ENCODE results near the gene LIAS.
"Not testable (repeated sequence)": the region's sequence is repeated elsewhere in the genome, so short reads cannot be mapped to it uniquely, and the experiment has no call there.

LIAS gene

DNA sequence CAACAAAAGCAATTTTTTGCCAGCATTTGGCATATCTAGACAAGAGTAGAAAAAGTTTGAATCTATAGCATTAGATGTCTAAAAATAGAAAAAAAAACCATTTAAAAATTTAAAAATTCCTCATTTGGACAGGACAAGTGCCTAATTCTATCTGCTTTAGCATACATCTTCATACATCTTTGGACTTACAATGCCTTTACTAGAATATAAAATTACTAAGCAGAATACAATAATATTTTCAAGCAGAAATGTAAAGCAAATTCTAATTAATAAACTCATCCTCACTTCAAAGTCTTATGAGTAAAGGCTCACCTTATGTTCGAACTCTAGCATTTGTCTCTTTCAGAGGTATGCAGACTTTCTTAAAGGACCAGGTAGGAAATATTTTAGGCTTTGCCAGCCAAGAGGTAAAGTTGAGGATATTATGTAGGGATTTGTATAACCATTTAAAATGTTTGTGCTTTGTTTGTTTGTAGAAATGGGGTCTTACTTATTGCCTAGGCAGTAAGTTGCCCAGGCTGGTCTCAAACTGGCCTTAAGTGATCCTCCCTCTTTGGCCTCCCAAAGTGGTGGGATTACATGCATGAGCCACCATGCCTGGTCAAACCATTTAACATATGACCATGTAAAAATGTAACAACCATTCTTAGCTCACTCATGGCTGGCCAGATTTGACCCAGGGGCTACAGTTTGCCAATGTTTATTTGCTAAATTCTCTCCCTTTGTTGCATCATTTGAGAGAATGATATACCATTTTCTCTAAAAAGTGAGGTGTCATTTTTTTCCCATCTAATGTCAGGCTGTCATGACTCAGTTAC lies 39.3 kb downstream of the LIAS start:
- DNase-seq (ENCODE audit: low spot score): no peak

DNA sequence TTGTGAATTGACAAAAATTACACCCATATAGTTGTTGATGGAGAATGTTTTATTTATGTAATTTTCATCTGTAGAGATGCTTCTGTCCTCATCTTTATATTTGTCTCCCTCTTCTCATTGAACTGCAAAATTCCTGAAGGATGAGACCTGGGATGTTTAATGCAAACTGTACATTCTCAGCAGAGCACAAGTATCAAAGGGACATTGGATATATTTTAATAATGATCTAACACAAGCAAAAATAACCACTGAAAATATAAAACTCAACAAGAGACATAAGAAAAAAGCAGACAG lies 39.8 kb downstream of the LIAS start:
- DNase-seq (ENCODE audit: low spot score): no peak

GRCh38 chr4:39502019-39502663 lies 43.3 kb downstream of the LIAS start:
- DNase-seq (ENCODE audit: low spot score): no peak

GRCh38 chr4:39502664-39503035 lies 43.8 kb downstream of the LIAS start:
- DNase-seq (ENCODE audit: low spot score): not testable (repeated sequence)

- no peak for DNase-seq (ENCODE audit: low spot score)
These were observed 45.7 kb downstream of the LIAS start for GRCh38 chr4:39504538-39504937.

- DNase-seq (ENCODE audit: low spot score): no peak
These were observed 46.7 kb downstream of the LIAS start for GRCh38 chr4:39505581-39505980.

GRCh38 chr4:39510348-39510929 lies 51.6 kb downstream of the LIAS start:
- no peak for DNase-seq (ENCODE audit: low spot score)

- DNase-seq (ENCODE audit: low spot score): not testable (repeated sequence)
These were observed 55.4 kb downstream of the LIAS start for GRCh38 chr4:39514266-39514665.

- no peak for DNase-seq (ENCODE audit: low spot score)
These were observed 56.1 kb downstream of the LIAS start for GRCh38 chr4:39514888-39515401.

GRCh38 chr4:39515669-39516401 lies 57.0 kb downstream of the LIAS start:
- DNase-seq (ENCODE audit: low spot score): not testable (repeated sequence)

DNA sequence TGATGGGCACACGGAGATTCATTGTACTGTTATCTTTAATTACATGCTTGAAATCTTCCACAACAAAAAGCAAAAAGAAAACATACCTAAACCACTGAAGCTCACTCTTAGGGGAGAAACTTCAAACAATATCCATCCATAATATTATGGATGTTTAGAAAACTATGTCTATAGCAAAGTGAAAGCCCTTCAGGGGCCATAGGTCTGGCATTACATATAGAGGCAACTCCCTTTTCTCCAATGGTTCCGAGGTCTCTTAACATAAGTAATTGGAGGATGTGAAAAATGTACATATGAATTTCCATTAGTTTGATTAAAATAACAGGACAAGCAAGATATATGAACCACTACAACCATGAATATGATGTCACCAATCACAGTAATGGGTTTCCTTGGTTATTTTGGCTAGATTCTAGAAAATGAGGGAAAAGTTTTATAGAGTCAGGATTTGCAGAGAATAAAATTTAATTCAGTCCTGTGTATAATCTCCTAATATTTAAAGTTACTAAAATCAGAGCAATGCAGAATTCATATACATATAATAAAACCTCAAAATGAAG lies 57.6 kb downstream of the LIAS start:
- no peak for DNase-seq (ENCODE audit: low spot score)

DNA sequence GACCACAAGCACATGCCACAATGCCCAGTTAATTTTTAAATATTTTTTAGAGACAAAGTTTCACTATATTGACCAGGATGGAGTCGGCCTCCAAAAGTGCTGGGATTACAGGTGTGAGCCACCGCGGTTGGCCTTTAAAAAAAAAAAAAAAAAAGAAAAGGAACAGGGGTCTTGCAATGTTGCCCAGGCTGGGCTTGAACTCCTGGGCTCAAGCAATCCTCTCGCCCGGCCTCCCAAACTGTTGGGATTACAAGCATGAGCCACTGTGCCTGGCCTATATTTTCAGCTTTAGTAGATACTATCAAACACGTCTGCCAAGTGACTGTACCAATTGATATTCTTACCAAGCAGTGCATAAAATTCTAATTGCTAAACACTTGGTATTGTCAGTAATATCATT lies 59.6 kb downstream of the LIAS start:
- DNase-seq (ENCODE audit: low spot score): no peak

DNA sequence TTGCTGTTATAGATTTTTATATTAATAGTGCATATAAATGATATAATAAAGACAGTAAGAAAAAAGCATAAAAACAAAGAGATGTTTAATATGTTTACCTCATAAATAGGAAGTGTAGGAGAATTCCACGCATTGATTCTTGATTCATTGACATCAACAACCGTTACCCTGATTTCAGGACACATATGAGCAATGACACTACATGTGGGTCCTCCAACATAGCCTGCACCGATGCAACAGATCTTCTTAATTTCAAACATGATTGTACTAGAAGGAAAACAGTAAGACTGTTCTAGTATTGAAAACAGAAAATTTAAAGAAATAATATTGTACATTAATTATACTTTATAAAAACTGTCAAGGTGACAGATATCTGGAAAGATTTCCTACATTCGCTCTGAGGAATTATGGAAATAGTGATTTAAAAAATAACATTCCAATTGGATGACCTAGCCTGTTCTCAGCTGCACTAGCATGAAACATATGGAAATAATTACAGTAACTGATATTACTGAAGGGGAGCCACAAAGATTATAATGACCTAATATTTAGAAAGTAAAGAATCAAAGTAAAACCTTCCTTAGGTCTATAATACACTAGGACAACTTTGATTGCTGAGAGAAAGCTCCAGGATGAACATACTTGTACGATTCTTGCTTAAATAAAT lies 62.5 kb downstream of the LIAS start:
- DNase-seq (ENCODE audit: low spot score): no peak

DNA sequence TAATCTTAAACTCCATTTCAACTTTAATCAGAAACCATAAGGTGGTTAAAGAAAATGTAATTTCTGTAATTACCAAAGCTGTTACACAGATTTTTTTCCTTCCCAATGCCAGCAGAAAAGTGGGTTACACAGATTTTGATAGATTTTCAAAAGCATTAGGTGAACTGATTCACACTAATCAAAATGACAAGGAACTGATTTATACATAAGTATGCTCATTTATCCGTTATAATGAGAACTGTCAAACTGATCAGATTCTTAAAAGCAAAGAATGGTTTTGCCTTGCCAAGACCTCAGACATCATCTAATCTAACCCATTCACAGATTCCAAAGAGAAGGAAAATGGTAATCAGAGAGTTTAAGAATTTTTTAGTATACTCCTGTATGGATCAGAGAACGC lies 63.2 kb downstream of the LIAS start:
- no peak for DNase-seq (ENCODE audit: low spot score)

- no peak for DNase-seq (ENCODE audit: low spot score)
These were observed 65.5 kb downstream of the LIAS start for GRCh38 chr4:39524161-39524957.

GRCh38 chr4:39525822-39526690 lies 67.2 kb downstream of the LIAS start:
- no peak for DNase-seq (ENCODE audit: low spot score)

DNA sequence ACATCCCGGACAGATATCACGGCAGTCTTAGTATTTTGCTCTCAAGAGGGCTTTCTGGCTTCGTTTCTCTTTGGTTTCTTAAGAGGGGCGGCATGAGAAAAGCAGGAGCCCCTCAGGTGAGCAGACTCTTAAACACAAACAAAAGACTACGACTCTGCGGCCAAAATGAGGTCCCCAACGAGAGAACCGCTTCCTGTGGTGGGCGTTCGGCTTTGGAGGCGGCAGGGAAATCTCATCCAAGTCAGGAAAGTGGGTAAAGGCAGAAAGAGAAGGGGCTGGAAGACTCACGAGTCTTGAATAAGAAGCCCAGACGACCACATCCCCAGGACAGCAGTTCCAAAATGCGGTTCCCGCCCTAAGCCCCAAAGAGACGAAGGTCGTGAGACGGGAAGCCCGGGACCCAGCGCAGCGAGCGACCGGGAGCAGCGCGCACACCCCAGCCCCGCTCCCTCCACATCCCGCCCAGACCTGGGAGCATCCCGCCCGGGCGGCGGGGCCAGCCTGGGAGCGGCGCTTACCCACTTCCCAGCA lies 68.0 kb downstream of the LIAS start:
- peak; percentile 1 for DNase-seq (ENCODE audit: low spot score)

DNA sequence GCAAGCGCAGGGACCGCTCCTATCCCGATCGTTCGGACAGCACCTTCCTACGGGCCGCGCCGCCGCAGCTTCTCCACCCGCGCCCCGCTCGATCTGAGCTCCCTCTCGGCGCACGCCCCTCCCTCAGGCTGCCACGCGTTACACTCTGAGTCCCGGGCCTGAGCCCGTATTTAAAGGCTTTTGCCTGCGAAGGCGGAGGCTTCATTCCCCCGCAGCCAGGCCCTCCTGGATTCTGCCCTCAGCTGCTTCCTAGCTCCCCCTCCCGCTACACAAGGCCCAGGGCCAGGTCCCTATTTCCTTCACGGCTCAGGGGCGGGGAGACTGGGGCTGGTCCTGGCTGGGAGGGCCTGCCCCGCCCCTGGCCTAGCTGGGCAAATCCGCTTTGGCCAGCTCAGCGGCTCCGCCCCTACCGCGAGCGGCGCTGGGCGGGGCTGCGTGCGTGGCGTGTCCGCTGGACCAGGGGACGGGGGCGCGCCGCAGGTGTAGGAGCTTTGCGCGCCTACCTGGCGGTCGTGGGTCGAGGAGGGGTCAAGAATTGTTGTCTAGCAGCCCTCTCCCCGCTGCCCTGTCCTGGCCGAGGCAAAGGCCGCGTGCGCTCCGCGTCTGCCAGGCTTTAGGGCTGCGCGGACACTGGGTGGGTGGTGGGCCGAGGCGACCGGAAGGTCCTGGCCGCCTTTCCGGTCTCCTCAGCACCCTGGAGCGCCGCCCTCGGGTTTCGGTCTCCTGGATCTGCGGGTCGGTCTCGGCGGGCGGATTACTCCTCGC lies 68.6 kb downstream of the LIAS start, which contains the start of gene UGDH:
UGDH (minus strand) TSS at position 144 of the 765 bp plus-strand sequence. CDS start 5,927 bp downstream, outside the sequence.
- DNase-seq (ENCODE audit: low spot score): peak; percentile 88

- DNase-seq (ENCODE audit: low spot score): no peak
These were observed 69.2 kb downstream of the LIAS start for GRCh38 chr4:39528061-39528465.
